Lower lobe of right lung (tissue), 2 donors: ENCODE results near the gene HSF2BP. TPM values are rescaled to one million over a fixed set of nuclear protein-coding genes. Genes with fewer than 3 reads are reported as not detected.

Experiments
- ATAC-seq, 2 donors: fragments of 200-7000 bp; cut with Tn5 transposase; one replicate each; pipeline ENCODE4 v1.9.1; 2020 to 2022; ENCODE audit warnings: mild to moderate bottlenecking in 2 of 2, moderate library complexity in 2 of 2
- DNase-seq: peaks from one replicate; pipeline ENCODE4 v3.0.0-alpha.2; 2020
- H3K27ac ChIP-seq: fragments of 200-600 bp; one replicate; pipeline ENCODE4 v1.8.0; 2022
- H3K27me3 ChIP-seq: fragments of 200-600 bp; one replicate; pipeline ENCODE4 v1.8.0; 2022; ENCODE audit warnings: low read depth
- H3K36me3 ChIP-seq: fragments of 200-600 bp; one replicate; pipeline ENCODE4 v1.8.0; 2022; ENCODE audit warnings: mild to moderate bottlenecking
- H3K4me1 ChIP-seq: fragments of 200-600 bp; one replicate; pipeline ENCODE4 v1.8.0; 2022
- H3K4me3 ChIP-seq: fragments of 200-600 bp; one replicate; pipeline ENCODE4 v1.8.0; 2022; ENCODE audit warnings: mild to moderate bottlenecking
- H3K9me3 ChIP-seq: fragments of 200-600 bp; one replicate; pipeline ENCODE4 v1.8.0; 2022
- CTCF ChIP-seq: fragments of 200-600 bp; IDR thresholded peaks from one replicate; pipeline ENCODE4 v1.8.0; 2022; ENCODE audit warnings: antibody characterized with exemption, mild to moderate bottlenecking
- intact Hi-C: fragments of 100-400 bp; cut with DNase I; formaldehyde crosslinking; loops from one replicate; pipeline ENCODE4 v1.11.0; 2022
- total RNA-seq: library from RNA; stranded (reverse); fragmentation: NEBNext Ultra II Directional; extraction: Animal tissue kit (Norgen Biotek cat#: 25700); gene quantifications from one replicate; pipeline ENCODE4 v1.2.1, GENCODE V29; 2021
- donor health status: DM: no; HTN: yes; CAD: no; lungs with severe emphysema.

HSF2BP gene
- total RNA-seq, 1 donor from 2014 or later, result 0.32 TPM

GRCh38 chr21:43690346-43690745 is 31.1 kb upstream of the HSF2BP start:
- Histone ChIP-seq H3K27ac (no peak overlapping the region), H3K9me3 (no peaks in the 10 kb centered on the region), H3K36me3 (peaks cover 97% of the 10 kb centered on the region), H3K27me3 (no peaks in the 10 kb centered on the region), H3K4me3 (no peak overlapping the region), H3K4me1 (no peaks in the 10 kb centered on the region)
- peak; percentile 14 for DNase-seq
- no peak for ATAC-seq
- intact Hi-C loops, result no loop called here
- no peak for TF ChIP-seq CTCF

DNA sequence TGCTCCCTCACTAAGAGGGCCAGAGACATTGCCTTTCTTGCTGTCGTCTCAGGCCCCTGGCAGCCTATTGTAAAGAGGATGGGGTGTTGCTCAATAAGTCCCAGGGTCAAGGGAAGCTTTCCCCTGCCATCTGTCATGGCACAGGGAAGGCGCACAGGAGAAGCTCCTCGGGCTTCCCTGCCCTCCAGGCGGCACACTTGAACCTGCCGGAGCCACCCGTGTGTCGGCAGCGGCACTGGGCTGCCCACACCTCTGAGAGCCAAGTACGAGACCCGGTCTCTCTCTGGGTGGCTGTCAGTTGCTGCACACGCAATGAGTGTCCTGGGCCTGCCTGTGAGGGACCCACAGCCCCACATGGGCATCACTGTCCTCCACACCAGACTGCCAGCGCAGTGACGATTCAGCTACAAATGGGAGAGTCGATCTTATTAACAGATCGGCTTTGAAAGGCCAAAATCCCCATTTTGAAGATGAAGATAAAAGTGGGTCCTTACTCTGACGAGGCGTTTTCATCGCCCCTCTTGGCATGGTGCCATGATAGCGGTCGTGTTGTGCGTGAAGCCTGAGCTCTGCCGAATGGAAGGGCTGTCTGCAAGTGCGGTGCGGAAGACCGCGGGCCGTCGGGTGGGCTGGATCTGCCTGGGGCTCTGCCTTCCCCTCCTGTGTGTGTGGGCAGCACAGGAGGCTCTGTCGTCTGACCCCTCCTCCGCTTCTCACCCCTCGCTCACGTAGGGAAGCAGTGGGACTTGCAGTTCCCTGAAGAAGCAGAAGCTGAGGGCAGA is 30.5 kb upstream of the HSF2BP start:
- Histone ChIP-seq H3K4me3 (no peak overlapping the region), H3K27ac (no peak overlapping the region), H3K4me1 (no peaks in the 10 kb centered on the region), H3K36me3 (peaks cover 97% of the 10 kb centered on the region), H3K9me3 (no peaks in the 10 kb centered on the region), H3K27me3 (no peaks in the 10 kb centered on the region)
- DNase-seq (no peak), ATAC-seq (no peak)
- TF ChIP-seq CTCF, result no peak
- intact Hi-C loops, result no loop called here

DNA sequence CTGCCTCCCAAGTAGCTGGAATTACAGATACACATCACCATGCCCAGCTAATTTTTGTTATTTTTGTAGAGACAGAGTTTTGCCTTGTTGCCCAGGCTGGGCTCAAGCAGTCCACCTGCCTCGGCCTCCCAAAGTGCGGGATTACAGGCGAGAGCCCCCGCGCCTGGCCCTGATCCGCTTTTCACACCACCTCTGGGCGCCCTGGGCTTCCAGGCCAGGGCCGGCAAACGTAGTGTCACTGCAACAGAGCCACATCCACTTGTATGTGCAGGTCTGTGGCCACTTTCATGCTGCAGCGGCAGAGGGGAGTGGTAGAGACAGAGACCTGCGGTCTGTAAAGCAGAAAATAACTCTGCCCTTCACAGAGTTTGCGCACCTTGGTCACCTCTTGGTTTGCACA is 29.6 kb upstream of the HSF2BP start:
- Histone ChIP-seq H3K36me3 (peaks cover 97% of the 10 kb centered on the region), H3K4me1 (peaks cover 4% of the 10 kb centered on the region), H3K4me3 (no peak overlapping the region), H3K27me3 (no peaks in the 10 kb centered on the region), H3K9me3 (no peaks in the 10 kb centered on the region), H3K27ac (no peak overlapping the region)
- DNase-seq, result no peak
- intact Hi-C loops, result no loop called here
- ATAC-seq, result no peak
- no peak for TF ChIP-seq CTCF

- TF ChIP-seq CTCF, result no peak
- peaks cover 97% of the 10 kb centered on the region for H3K36me3 ChIP-seq
- peaks cover 4% of the 10 kb centered on the region for H3K4me1 ChIP-seq
- intact Hi-C loops, result no loop called here
- H3K27me3 ChIP-seq, result no peaks in the 10 kb centered on the region
- H3K27ac ChIP-seq, result no peak overlapping the region
- no peaks in the 10 kb centered on the region for H3K9me3 ChIP-seq
- H3K4me3 ChIP-seq, result no peak overlapping the region
- ATAC-seq (no peak), DNase-seq (no peak)
Observed at GRCh38 chr21:43687566-43688399, 28.5 kb upstream of the HSF2BP start.

GRCh38 chr21:43686811-43687565 is 27.7 kb upstream of the HSF2BP start:
- TF ChIP-seq CTCF, result no peak
- intact Hi-C loops, result no loop called here
- no peak for DNase-seq
- Histone ChIP-seq H3K9me3 (no peaks in the 10 kb centered on the region), H3K27me3 (no peaks in the 10 kb centered on the region), H3K36me3 (peaks cover 97% of the 10 kb centered on the region), H3K4me3 (no peak overlapping the region), H3K4me1 (peaks cover 4% of the 10 kb centered on the region), H3K27ac (no peak overlapping the region)
- no peak for ATAC-seq
